ENCODE measurements around the gene SERPINE1. TPM values are rescaled to one million over a fixed set of nuclear protein-coding genes. Genes with fewer than 3 reads are reported as not detected.

Gene SERPINE1
- total RNA-seq, 1 donor from 2014 or later, result 88.2 TPM

- DNase-seq (ENCODE audit: low read depth in 2 of 2), result no peak
Measured at GRCh38 chr7:101166909-101167644, 40.2 kb downstream of the SERPINE1 start.

GRCh38 chr7:101167645-101168411, 40.9 kb downstream of the SERPINE1 start:
- no peak for DNase-seq (ENCODE audit: low read depth in 2 of 2)

- DNase-seq (ENCODE audit: low read depth in 2 of 2), result no peak
Measured at GRCh38 chr7:101168412-101169049, 41.6 kb downstream of the SERPINE1 start.

DNA sequence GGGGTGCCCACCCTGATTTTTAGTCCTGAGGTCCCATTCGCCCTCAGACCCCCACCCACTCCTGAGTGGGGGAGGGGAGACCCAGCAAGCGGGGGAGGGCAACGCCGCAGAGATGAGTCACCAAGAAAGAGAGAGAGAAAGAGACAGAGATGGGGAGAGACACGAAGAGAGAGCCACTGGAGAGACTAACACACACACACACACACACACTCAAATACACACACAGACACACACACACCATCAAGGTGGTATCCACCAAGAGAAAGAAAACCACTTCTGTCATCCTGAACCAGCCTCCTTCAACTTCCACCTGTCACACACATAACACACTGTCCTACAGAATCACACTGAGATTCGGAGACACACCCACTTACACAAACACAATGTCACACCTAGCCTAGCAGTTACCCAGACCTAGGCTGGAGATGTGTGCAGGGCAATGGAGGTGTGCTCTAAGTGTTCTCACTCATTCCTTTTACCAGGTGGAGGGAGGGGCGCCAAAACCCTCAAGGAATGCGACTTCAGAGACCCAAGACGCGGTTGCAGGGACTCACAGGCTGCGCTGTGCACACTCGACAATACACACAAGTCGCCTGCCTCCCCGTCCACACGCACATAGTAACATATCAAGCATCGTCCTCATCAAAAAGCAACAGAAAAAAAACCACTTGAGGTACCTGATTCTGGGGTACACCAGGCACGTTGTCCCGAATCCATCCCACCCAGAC, 42.4 kb downstream of the SERPINE1 start:
- DNase-seq (ENCODE audit: low read depth in 2 of 2), result no peak

GRCh38 chr7:101169838-101170551, 43.1 kb downstream of the SERPINE1 start:
- DNase-seq (ENCODE audit: low read depth in 2 of 2), result peak in 1 of 2 donors; percentile 65

- DNase-seq (ENCODE audit: low read depth in 2 of 2), result no peak
Measured at GRCh38 chr7:101170617-101171441, 43.9 kb downstream of the SERPINE1 start.

DNA sequence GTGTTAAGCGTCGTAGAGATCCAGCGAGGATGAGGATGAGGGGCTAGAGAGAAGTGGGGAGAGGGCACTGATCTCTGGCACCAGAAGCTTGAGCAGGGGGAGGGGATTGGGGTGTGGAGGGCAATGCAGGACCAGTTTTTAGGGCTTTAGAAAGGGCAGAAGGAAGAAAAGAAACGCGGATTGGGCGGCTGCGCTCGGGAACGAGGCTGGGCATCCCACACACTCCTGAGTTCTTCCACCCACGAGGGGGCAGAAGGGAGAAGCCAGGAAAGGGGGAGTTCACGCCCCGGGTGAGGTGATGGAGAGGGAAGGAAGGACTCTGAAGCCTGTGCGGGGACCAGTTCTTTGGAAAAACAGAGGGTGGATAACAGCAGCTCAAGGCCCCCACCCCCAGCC, 44.5 kb downstream of the SERPINE1 start:
- no peak for DNase-seq (ENCODE audit: low read depth in 2 of 2)

DNA sequence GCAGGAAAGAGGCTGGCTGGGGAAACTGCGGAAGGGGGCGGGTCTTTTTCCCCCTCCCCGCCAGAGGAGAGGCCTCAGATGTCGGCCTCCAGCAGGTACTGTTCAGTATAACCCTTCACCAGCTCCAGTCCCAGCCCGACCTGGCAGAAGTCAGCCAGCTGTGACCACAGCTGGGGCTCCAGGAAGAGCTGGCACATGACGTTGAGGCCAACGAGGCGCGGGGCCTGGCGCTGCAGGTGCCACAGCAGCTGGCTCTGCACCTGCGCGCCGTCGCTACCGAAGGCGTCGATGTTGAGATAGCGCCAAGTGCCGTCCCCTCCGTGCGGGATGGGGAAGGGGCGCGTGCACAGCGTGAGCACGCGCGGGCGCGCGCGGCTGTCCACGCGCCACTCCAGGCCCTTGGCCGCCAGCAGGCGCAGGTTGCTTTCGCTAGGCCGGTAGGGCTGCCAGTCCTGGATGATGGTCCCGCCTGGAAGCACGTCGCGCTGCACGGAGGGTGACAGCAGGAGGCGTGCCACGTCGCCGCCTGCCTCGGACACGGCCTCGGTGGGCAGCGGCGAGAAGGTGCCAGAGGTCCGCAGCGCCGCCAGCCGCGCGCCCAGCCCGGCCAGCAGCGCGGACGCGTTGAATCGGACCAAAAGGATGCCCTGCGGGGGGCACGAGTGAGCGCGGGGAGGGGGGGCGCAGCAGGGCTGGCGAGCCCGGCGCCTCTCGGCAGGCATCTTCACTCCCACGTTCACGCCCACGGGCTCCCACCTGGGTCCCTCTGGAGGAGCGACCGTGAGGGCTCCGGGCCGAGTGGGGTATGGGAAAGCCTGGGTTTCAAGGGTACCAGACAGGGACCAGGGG, 45.3 kb downstream of the SERPINE1 start:
- DNase-seq (ENCODE audit: low read depth in 2 of 2), result no peak

DNA sequence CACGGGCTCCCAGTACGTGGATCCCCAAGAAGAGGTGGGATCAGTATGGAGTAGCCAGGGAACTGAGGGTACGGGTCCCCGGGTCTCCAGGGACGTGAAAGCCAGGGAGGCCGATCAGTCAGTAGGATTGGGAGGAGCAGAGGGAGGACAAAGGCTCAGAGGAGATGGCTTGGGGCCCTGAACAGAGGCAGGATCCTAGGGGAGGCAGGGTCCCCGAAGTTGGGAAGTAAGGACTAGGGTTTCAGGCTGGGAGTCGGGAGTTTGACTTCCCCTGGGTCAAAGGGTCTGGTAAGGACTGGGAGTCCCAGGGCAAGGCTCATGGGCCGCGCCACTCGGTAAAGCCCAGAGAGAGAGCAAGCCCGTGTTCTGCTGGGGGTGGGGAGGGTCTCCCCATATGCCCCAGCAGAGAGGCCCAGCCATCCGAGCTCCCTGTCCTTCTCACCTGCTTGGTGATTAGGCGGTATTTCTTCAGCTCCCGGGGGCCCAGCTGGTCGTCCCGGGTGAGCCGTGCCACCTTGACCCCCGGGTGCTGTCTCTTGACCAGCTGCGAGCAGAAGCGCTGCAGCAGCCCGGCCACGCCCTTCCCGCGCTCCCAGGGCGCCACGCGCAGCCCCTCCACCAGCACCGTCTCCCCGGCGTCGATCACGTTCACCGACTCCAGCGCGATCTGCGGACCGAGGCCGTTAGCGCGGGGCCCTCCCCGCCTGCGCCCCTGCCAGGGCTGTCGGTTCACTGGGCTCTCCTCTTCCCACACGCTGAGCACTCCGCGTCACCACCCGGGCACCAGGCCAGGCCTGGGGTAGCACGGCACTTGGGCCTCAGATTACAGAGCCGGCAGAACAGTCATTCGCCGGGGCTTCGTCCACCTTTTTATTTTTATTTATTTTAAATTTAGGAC, 46.2 kb downstream of the SERPINE1 start:
- DNase-seq (ENCODE audit: low read depth in 2 of 2), result peak in 1 of 2 donors; percentile 59

GRCh38 chr7:101173752-101174244, 46.9 kb downstream of the SERPINE1 start:
- no peak for DNase-seq (ENCODE audit: low read depth in 2 of 2)

DNA sequence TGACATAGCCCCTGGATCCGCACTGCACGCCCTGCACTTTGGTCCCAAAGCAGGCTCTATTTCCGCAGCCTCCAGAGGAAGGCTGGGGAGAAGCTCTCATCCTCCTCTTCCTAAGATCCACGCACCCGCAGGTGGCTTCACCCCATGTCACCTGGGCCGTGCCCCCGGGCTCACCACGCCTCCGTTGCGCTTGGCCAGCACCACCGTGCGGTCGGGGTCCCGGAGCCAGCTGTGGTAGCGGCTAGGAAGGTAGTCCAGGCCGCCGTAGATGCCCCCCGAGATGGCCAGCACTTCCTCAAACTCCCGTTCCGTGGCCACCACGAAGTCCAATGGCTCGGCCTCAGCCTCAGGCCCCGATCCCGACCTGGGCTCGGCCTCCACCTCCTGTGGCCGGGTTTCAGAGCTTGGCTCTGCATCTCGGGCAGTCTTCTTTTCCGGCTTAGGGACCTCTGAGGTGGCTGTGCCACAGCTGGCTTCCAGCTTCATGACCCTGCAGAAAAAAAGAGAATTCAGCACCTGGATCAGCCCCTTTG, 47.5 kb downstream of the SERPINE1 start:
- DNase-seq (ENCODE audit: low read depth in 2 of 2), result no peak

GRCh38 chr7:101175664-101176063, 48.8 kb downstream of the SERPINE1 start:
- no peak for DNase-seq (ENCODE audit: low read depth in 2 of 2)

GRCh38 chr7:101177644-101178043, 50.7 kb downstream of the SERPINE1 start:
- DNase-seq (ENCODE audit: low read depth in 2 of 2), result no peak

- no peak for DNase-seq (ENCODE audit: low read depth in 2 of 2)
Measured at GRCh38 chr7:101179117-101179516, 52.2 kb downstream of the SERPINE1 start.

- no peak for DNase-seq (ENCODE audit: low read depth in 2 of 2)
Measured at GRCh38 chr7:101179713-101180112, 52.8 kb downstream of the SERPINE1 start.

DNA sequence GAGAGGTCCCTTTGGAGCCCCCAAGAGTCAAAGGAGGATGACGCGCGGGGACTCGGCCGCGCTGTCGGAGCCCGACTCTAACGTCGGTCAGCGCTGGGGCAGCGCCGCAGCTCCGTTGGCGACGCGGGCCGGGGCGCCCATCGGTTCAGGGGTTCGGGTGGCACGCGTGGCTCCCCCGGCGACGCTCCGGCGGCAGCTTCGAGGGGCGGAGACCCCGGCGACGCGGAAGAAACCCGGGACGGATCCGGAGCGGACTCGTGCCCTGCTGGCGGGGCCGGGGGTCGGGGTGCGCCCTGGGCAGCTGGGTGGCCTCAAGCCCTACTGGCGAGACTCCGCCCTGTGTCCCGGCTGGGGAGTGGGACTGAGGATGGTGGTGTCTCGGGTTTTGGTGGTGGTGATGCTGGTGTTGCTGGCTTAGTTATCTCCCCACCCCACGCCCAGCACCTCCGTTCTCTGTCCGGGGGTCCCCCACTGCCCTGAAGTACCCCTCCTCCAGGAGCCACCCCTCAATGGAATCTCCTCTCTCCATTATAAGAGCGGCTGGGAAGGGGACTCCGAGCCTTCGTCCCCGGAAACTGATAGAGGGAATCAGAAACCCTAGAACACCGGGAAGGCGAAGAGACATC, 53.3 kb downstream of the SERPINE1 start, which contains the start of gene NAT16:
Gene NAT16 (minus strand): TSS at position 164 of the 626 bp plus-strand sequence. CDS start 5,486 bp downstream, outside the sequence.
- DNase-seq (ENCODE audit: low read depth in 2 of 2), result no peak

- no peak for DNase-seq (ENCODE audit: low read depth in 2 of 2)
Measured at GRCh38 chr7:101185258-101185839, 58.4 kb downstream of the SERPINE1 start.
